ENCODE results near the gene SLC37A1. TPM values are rescaled to one million over a fixed set of nuclear protein-coding genes. Genes with fewer than 3 reads are reported as not detected.
A peak's percentile ranks its signal among the peaks of the same experiment; 100 is the strongest.

SLC37A1 gene
- polyA plus RNA-seq, 4 donors = 30.0 to 80.7 (median 37.6) TPM

DNA sequence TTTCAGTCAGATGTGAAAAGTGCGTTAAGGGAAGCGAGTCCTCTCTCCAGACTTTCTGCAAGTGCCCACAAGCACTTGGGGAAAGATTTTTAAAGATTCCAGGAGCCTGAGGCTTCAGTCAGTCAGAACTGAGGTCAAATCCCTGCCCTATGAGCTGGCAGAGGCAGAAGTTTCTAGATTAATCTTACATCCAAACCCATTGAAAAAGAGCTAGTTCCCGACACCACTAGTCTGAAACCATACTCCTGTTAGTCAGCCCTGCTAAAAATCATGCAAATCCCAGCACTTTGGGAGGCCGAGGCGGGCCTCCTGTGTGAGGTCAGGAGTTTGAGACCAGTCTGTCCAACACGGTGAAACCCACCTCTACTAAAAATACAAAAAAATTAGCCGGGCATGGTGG lies 38.6 kb upstream of the SLC37A1 start:
- Histone ChIP-seq H3K4me3 (ENCODE audit: low read depth in 1 of 3, low read length in 3 of 3) (no peak overlapping the region), H3K27me3 (ENCODE audit: control insufficient read depth in 3 of 3, insufficient read depth in 3 of 3, low read length in 3 of 3) (no peaks in the 10 kb centered on the region), H3K9me3 (ENCODE audit: control insufficient read depth in 2 of 2, insufficient read depth in 1 of 2, low read depth in 1 of 2, low read length in 1 of 2) (no peaks in the 10 kb centered on the region), H3K36me3 (ENCODE audit: control insufficient read depth in 3 of 3, insufficient read depth in 2 of 3, low read depth in 1 of 3, low read length in 3 of 3) (peaks cover 0 to 4% (median 0%) of the 10 kb centered on the region in 3 donors), H3K27ac (ENCODE audit: low read depth in 1 of 3, low read length in 2 of 3) (peak overlapping the region; percentile 84 to 95 (median 92)), H3K4me1 (ENCODE audit: control insufficient read depth in 3 of 3, insufficient read depth in 2 of 3, low read depth in 1 of 3, low read length in 2 of 3) (peaks cover 0 to 41% (median 5%) of the 10 kb centered on the region in 3 donors)
- FAIRE-seq = no peak
- DNase-seq = no peak
- whole genome bisulfite sequencing, 3 donors = 85 to 91% (median 87%) methylated on average over 7 of the region's 7 CpGs

GRCh38 chr21:42475526-42476387 lies 37.9 kb upstream of the SLC37A1 start:
- FAIRE-seq = no peak
- Histone ChIP-seq H3K27me3 (ENCODE audit: control insufficient read depth in 3 of 3, insufficient read depth in 3 of 3, low read length in 3 of 3) (no peaks in the 10 kb centered on the region), H3K4me1 (ENCODE audit: control insufficient read depth in 3 of 3, insufficient read depth in 2 of 3, low read depth in 1 of 3, low read length in 2 of 3) (peaks cover 0 to 37% (median 5%) of the 10 kb centered on the region in 3 donors), H3K4me3 (ENCODE audit: low read depth in 1 of 3, low read length in 3 of 3) (no peak overlapping the region), H3K9me3 (ENCODE audit: control insufficient read depth in 2 of 2, insufficient read depth in 1 of 2, low read depth in 1 of 2, low read length in 1 of 2) (no peaks in the 10 kb centered on the region), H3K36me3 (ENCODE audit: control insufficient read depth in 3 of 3, insufficient read depth in 2 of 3, low read depth in 1 of 3, low read length in 3 of 3) (peaks cover 0 to 4% (median 0%) of the 10 kb centered on the region in 3 donors), H3K27ac (ENCODE audit: low read depth in 1 of 3, low read length in 2 of 3) (no peak overlapping the region)
- DNase-seq = no peak
- 86 to 90% (median 87%) methylated on average over 18 of the region's 18 CpGs for WGBS, 3 donors

DNA sequence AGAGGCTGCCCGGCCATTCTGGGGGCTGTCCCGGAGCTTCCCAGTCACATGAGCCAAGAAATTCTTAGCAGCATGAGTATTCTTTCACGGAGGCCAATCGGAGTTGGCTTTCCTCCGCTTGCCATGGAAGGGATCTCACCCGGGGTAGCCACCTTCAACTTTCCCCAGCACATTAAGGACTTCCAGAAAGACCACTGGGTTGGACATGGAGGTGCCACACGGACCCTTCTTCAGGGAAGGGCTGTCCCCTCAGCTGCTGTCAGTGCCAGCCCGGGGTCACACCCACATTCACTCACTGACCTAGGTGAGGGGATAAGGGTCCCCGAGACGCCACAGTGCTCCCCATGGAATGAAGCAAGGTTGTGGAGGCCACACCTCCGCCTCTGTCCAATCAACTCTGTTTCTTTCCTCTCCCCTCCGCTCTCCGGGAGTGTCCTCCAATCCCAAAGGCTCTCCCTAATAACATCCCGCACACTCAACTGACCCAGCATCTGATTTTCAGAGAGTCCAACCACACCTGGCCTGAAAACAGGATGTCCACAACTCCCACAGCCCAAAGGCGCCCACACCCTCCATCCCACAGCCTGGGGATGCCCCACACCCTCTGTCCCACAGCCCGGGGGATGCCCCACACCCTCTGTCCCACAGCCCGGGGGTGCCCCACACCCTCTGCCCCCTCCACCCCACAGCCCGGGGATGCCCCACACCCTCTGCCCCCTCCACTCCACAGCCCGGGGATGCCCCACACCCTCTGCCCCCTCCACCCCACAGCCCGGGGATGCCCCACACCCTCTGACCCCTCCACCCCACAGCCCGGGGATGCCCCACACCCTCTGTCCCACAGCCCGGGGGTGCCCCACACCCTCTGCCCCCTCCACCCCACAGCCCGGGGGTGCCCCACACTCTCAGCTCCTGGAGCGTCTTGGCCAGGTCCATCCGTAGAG lies 37.0 kb upstream of the SLC37A1 start:
- Histone ChIP-seq H3K4me1 (ENCODE audit: control insufficient read depth in 3 of 3, insufficient read depth in 2 of 3, low read depth in 1 of 3, low read length in 2 of 3) (peaks cover 0 to 41% (median 5%) of the 10 kb centered on the region in 3 donors), H3K27ac (ENCODE audit: low read depth in 1 of 3, low read length in 2 of 3) (no peak overlapping the region), H3K36me3 (ENCODE audit: control insufficient read depth in 3 of 3, insufficient read depth in 2 of 3, low read depth in 1 of 3, low read length in 3 of 3) (peaks cover 0 to 4% (median 0%) of the 10 kb centered on the region in 3 donors), H3K27me3 (ENCODE audit: control insufficient read depth in 3 of 3, insufficient read depth in 3 of 3, low read length in 3 of 3) (no peaks in the 10 kb centered on the region), H3K4me3 (ENCODE audit: low read depth in 1 of 3, low read length in 3 of 3) (no peak overlapping the region), H3K9me3 (ENCODE audit: control insufficient read depth in 2 of 2, insufficient read depth in 1 of 2, low read depth in 1 of 2, low read length in 1 of 2) (peaks cover 0 to 6% of the 10 kb centered on the region in 2 donors)
- WGBS, 3 donors = 81 to 85% (median 84%) methylated on average over 22 to 25 of the region's 25 CpGs
- DNase-seq (no peak), FAIRE-seq (no peak)

DNA sequence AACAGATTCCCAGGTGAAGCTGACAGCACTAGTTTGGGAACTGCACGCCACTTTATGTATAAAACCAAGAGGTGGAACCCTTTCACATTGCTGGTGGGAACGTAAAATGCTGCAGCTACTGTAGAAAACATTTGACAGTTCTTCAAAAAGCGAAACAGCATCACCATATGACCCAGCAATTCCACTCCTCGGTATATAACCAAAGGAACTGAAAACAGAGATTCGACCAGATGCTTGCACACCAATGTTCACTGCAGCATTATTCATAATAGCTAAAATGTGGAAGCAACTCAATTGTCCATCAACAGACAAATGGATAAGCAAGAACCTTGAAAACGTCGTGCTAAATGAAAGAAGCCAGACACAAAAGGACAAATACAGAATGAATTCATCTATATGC lies 35.1 kb upstream of the SLC37A1 start:
- WGBS, 3 donors = 78 to 84% (median 79%) methylated on average over 7 of the region's 7 CpGs
- Histone ChIP-seq H3K27ac (ENCODE audit: low read depth in 1 of 3, low read length in 2 of 3) (no peak overlapping the region), H3K36me3 (ENCODE audit: control insufficient read depth in 3 of 3, insufficient read depth in 2 of 3, low read depth in 1 of 3, low read length in 3 of 3) (no peaks in the 10 kb centered on the region), H3K4me3 (ENCODE audit: low read depth in 1 of 3, low read length in 3 of 3) (no peak overlapping the region), H3K9me3 (ENCODE audit: control insufficient read depth in 2 of 2, insufficient read depth in 1 of 2, low read depth in 1 of 2, low read length in 1 of 2) (peaks cover 0 to 6% of the 10 kb centered on the region in 2 donors), H3K4me1 (ENCODE audit: control insufficient read depth in 3 of 3, insufficient read depth in 2 of 3, low read depth in 1 of 3, low read length in 2 of 3) (peaks cover 0 to 39% (median 9%) of the 10 kb centered on the region in 3 donors), H3K27me3 (ENCODE audit: control insufficient read depth in 3 of 3, insufficient read depth in 3 of 3, low read length in 3 of 3) (no peaks in the 10 kb centered on the region)
- DNase-seq (no peak), FAIRE-seq (no peak)

GRCh38 chr21:42479582-42479981 lies 34.1 kb upstream of the SLC37A1 start:
- Histone ChIP-seq H3K4me3 (ENCODE audit: low read depth in 1 of 3, low read length in 3 of 3) (no peak overlapping the region), H3K27me3 (ENCODE audit: control insufficient read depth in 3 of 3, insufficient read depth in 3 of 3, low read length in 3 of 3) (no peaks in the 10 kb centered on the region), H3K27ac (ENCODE audit: low read depth in 1 of 3, low read length in 2 of 3) (no peak overlapping the region), H3K4me1 (ENCODE audit: control insufficient read depth in 3 of 3, insufficient read depth in 2 of 3, low read depth in 1 of 3, low read length in 2 of 3) (peaks cover 0 to 31% (median 4%) of the 10 kb centered on the region in 3 donors), H3K36me3 (ENCODE audit: control insufficient read depth in 3 of 3, insufficient read depth in 2 of 3, low read depth in 1 of 3, low read length in 3 of 3) (no peaks in the 10 kb centered on the region), H3K9me3 (ENCODE audit: control insufficient read depth in 2 of 2, insufficient read depth in 1 of 2, low read depth in 1 of 2, low read length in 1 of 2) (peaks cover 0 to 6% of the 10 kb centered on the region in 2 donors)
- FAIRE-seq (no peak), DNase-seq (no peak)
- WGBS, 3 donors = 81 to 89% (median 85%) methylated on average over 5 of the region's 5 CpGs

DNA sequence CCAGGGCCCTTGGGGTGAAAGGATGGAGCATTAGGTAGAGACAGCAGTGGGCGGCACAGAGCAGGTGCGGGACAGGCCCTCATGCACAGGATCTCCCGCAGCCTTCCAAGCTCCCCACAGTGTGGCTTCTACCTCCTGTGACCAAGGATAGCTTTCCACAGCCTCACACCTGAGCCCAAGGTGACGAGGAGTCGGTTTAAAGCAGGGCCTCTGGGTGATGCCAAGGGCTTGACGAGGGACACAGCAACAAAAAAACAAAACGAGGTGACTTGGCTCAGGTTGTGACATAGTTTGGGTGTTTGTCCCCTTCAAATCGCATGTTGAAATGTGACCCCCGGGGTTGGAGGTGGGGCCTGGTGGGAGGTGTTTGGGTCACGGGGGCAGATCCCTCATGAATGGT lies 32.9 kb upstream of the SLC37A1 start:
- DNase-seq (no peak), FAIRE-seq (no peak)
- H3K36me3 ChIP-seq (ENCODE audit: control insufficient read depth in 3 of 3, insufficient read depth in 2 of 3, low read depth in 1 of 3, low read length in 3 of 3) = no peaks in the 10 kb centered on the region
- H3K4me3 ChIP-seq (ENCODE audit: low read depth in 1 of 3, low read length in 3 of 3) = no peak overlapping the region
- H3K9me3 ChIP-seq (ENCODE audit: control insufficient read depth in 2 of 2, insufficient read depth in 1 of 2, low read depth in 1 of 2, low read length in 1 of 2) = peaks cover 0 to 6% of the 10 kb centered on the region in 2 donors
- H3K27ac ChIP-seq (ENCODE audit: low read depth in 1 of 3, low read length in 2 of 3) = no peak overlapping the region
- no peaks in the 10 kb centered on the region for H3K27me3 ChIP-seq (ENCODE audit: control insufficient read depth in 3 of 3, insufficient read depth in 3 of 3, low read length in 3 of 3)
- H3K4me1 ChIP-seq (ENCODE audit: control insufficient read depth in 3 of 3, insufficient read depth in 2 of 3, low read depth in 1 of 3, low read length in 2 of 3) = peaks cover 0 to 21% (median 4%) of the 10 kb centered on the region in 3 donors
- WGBS, 3 donors = 91 to 97% (median 94%) methylated on average over 10 of the region's 10 CpGs

GRCh38 chr21:42481169-42481568 lies 32.5 kb upstream of the SLC37A1 start:
- DNase-seq = no peak
- H3K27me3 ChIP-seq (ENCODE audit: control insufficient read depth in 3 of 3, insufficient read depth in 3 of 3, low read length in 3 of 3) = no peaks in the 10 kb centered on the region
- no peak overlapping the region for H3K4me3 ChIP-seq (ENCODE audit: low read depth in 1 of 3, low read length in 3 of 3)
- no peaks in the 10 kb centered on the region for H3K36me3 ChIP-seq (ENCODE audit: control insufficient read depth in 3 of 3, insufficient read depth in 2 of 3, low read depth in 1 of 3, low read length in 3 of 3)
- H3K9me3 ChIP-seq (ENCODE audit: control insufficient read depth in 2 of 2, insufficient read depth in 1 of 2, low read depth in 1 of 2, low read length in 1 of 2) = peaks cover 0 to 6% of the 10 kb centered on the region in 2 donors
- FAIRE-seq = no peak
- H3K27ac ChIP-seq (ENCODE audit: low read depth in 1 of 3, low read length in 2 of 3) = no peak overlapping the region
- H3K4me1 ChIP-seq (ENCODE audit: control insufficient read depth in 3 of 3, insufficient read depth in 2 of 3, low read depth in 1 of 3, low read length in 2 of 3) = peaks cover 0 to 16% (median 4%) of the 10 kb centered on the region in 3 donors
- 89 to 96% (median 93%) methylated on average over 4 of the region's 4 CpGs for WGBS, 3 donors

DNA sequence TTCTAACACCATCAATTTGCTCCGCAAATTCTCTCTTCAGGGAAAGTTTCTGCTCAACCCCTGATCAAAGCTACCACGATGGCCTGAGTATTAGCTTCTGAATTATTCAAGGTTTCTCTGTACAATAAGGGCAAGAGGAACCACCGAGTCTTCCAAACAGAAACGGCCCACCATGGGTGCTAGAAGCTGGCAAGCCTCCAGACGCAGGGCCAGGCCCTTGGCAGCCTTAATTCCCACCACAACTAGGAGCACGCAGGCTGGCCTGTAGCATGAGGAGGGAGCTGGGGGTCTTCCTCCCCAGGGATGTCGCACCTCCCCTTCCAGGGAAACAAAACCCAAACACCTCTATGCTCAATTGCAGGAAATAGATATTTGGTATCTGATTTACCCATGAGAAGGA lies 28.7 kb upstream of the SLC37A1 start:
- DNase-seq (no peak), FAIRE-seq (no peak)
- Histone ChIP-seq H3K27ac (ENCODE audit: low read depth in 1 of 3, low read length in 2 of 3) (no peak overlapping the region), H3K27me3 (ENCODE audit: control insufficient read depth in 3 of 3, insufficient read depth in 3 of 3, low read length in 3 of 3) (no peaks in the 10 kb centered on the region), H3K4me3 (ENCODE audit: low read depth in 1 of 3, low read length in 3 of 3) (no peak overlapping the region), H3K9me3 (ENCODE audit: control insufficient read depth in 2 of 2, insufficient read depth in 1 of 2, low read depth in 1 of 2, low read length in 1 of 2) (peaks cover 0 to 6% of the 10 kb centered on the region in 2 donors), H3K4me1 (ENCODE audit: control insufficient read depth in 3 of 3, insufficient read depth in 2 of 3, low read depth in 1 of 3, low read length in 2 of 3) (peaks cover 0 to 21% (median 4%) of the 10 kb centered on the region in 3 donors), H3K36me3 (ENCODE audit: control insufficient read depth in 3 of 3, insufficient read depth in 2 of 3, low read depth in 1 of 3, low read length in 3 of 3) (no peaks in the 10 kb centered on the region)
- 89 to 96% (median 91%) methylated on average over 7 of the region's 7 CpGs for WGBS, 3 donors

Data from small intestine (tissue), 7 donors.